Measurements from ENCODE around the gene BTF3L4. TPM values are rescaled to one million over a fixed set of nuclear protein-coding genes. Genes with fewer than 3 reads are reported as not detected.
"Not testable (repeated sequence)": the region's sequence is repeated elsewhere in the genome, so short reads cannot be mapped to it uniquely, and the experiment has no call there.

Gene BTF3L4
- total RNA-seq, 1 donor: 119 TPM

GRCh38 chr1:52037402-52037814, 18.7 kb upstream of the BTF3L4 start:
- Histone ChIP-seq H2AFZ (ENCODE audit: low read length) (no peak overlapping the region), H3K4me3 (ENCODE audit: insufficient read depth, low read length) (no peak overlapping the region), H3K4me2 (ENCODE audit: insufficient read depth, low read length) (no peak overlapping the region), H4K20me1 (ENCODE audit: insufficient read depth, low read length) (peaks cover 3% of the 10 kb centered on the region), H3K79me2 (ENCODE audit: insufficient read depth, low read length) (peaks cover 11% of the 10 kb centered on the region), H3K27me3 (ENCODE audit: insufficient read depth, low read length) (no peaks in the 10 kb centered on the region), H3K4me1 (ENCODE audit: insufficient read depth, low read length) (peaks cover 7% of the 10 kb centered on the region), H3K9me3 (ENCODE audit: low read depth, low read length) (no peaks in the 10 kb centered on the region), H3K36me3 (ENCODE audit: insufficient read depth, low read length) (peaks cover 21% of the 10 kb centered on the region), H3K27ac (ENCODE audit: low read depth, low read length) (no peak overlapping the region)
- DNase-seq (ENCODE audit: insufficient read length, low spot score, missing footprints): no peak
- no peak for TF ChIP-seq CTCF (IDR thresholded peaks at IDR 0.05; ENCODE audit: extremely low read depth, low read depth, low read length)

GRCh38 chr1:52037909-52038308, 18.2 kb upstream of the BTF3L4 start:
- Histone ChIP-seq H3K4me1 (ENCODE audit: insufficient read depth, low read length) (peaks cover 5% of the 10 kb centered on the region), H3K27ac (ENCODE audit: low read depth, low read length) (no peak overlapping the region), H3K9me3 (ENCODE audit: low read depth, low read length) (no peaks in the 10 kb centered on the region), H3K36me3 (ENCODE audit: insufficient read depth, low read length) (peaks cover 21% of the 10 kb centered on the region), H3K4me3 (ENCODE audit: insufficient read depth, low read length) (no peak overlapping the region), H4K20me1 (ENCODE audit: insufficient read depth, low read length) (no peaks in the 10 kb centered on the region), H3K27me3 (ENCODE audit: insufficient read depth, low read length) (no peaks in the 10 kb centered on the region), H2AFZ (ENCODE audit: low read length) (no peak overlapping the region), H3K4me2 (ENCODE audit: insufficient read depth, low read length) (no peak overlapping the region), H3K79me2 (ENCODE audit: insufficient read depth, low read length) (peaks cover 8% of the 10 kb centered on the region)
- no peak for DNase-seq (ENCODE audit: insufficient read length, low spot score, missing footprints)
- TF ChIP-seq CTCF (IDR thresholded peaks at IDR 0.05; ENCODE audit: extremely low read depth, low read depth, low read length): no peak

GRCh38 chr1:52041551-52042185, 14.4 kb upstream of the BTF3L4 start:
- no peaks in the 10 kb centered on the region for H3K9me3 ChIP-seq (ENCODE audit: low read depth, low read length)
- no peak overlapping the region for H3K4me2 ChIP-seq (ENCODE audit: insufficient read depth, low read length)
- peaks cover 4% of the 10 kb centered on the region for H4K20me1 ChIP-seq (ENCODE audit: insufficient read depth, low read length)
- H3K4me3 ChIP-seq (ENCODE audit: insufficient read depth, low read length): no peak overlapping the region
- no peak overlapping the region for H2AFZ ChIP-seq (ENCODE audit: low read length)
- no peaks in the 10 kb centered on the region for H3K4me1 ChIP-seq (ENCODE audit: insufficient read depth, low read length)
- H3K36me3 ChIP-seq (ENCODE audit: insufficient read depth, low read length): peaks cover 21% of the 10 kb centered on the region
- no peaks in the 10 kb centered on the region for H3K27me3 ChIP-seq (ENCODE audit: insufficient read depth, low read length)
- peaks cover 37% of the 10 kb centered on the region for H3K79me2 ChIP-seq (ENCODE audit: insufficient read depth, low read length)
- no peak for DNase-seq (ENCODE audit: insufficient read length, low spot score, missing footprints)
- H3K27ac ChIP-seq (ENCODE audit: low read depth, low read length): no peak overlapping the region
- TF ChIP-seq CTCF (IDR thresholded peaks at IDR 0.05; ENCODE audit: extremely low read depth, low read depth, low read length): no peak

GRCh38 chr1:52045236-52045635, 10.9 kb upstream of the BTF3L4 start:
- peaks cover 4% of the 10 kb centered on the region for H4K20me1 ChIP-seq (ENCODE audit: insufficient read depth, low read length)

GRCh38 chr1:52045666-52046195, 10.4 kb upstream of the BTF3L4 start:
- H3K79me2 ChIP-seq (ENCODE audit: insufficient read depth, low read length): peaks cover 68% of the 10 kb centered on the region
- not testable (repeated sequence) for DNase-seq (ENCODE audit: insufficient read length, low spot score, missing footprints); H3K4me2 ChIP-seq (ENCODE audit: insufficient read depth, low read length); H2AFZ ChIP-seq (ENCODE audit: low read length); H3K4me3 ChIP-seq (ENCODE audit: insufficient read depth, low read length); H4K20me1 ChIP-seq (ENCODE audit: insufficient read depth, low read length); H3K27me3 ChIP-seq (ENCODE audit: insufficient read depth, low read length); H3K36me3 ChIP-seq (ENCODE audit: insufficient read depth, low read length); H3K4me1 ChIP-seq (ENCODE audit: insufficient read depth, low read length); H3K27ac ChIP-seq (ENCODE audit: low read depth, low read length); H3K9me3 ChIP-seq (ENCODE audit: low read depth, low read length)

More at GRCh38 chr1:52045236-52045635, 10.9 kb upstream of the BTF3L4 start:
- Histone ChIP-seq H3K27ac (ENCODE audit: low read depth, low read length) (no peak overlapping the region), H3K9me3 (ENCODE audit: low read depth, low read length) (no peaks in the 10 kb centered on the region), H3K4me1 (ENCODE audit: insufficient read depth, low read length) (no peaks in the 10 kb centered on the region), H2AFZ (ENCODE audit: low read length) (no peak overlapping the region), H3K79me2 (ENCODE audit: insufficient read depth, low read length) (peaks cover 63% of the 10 kb centered on the region), H3K4me3 (ENCODE audit: insufficient read depth, low read length) (no peak overlapping the region), H3K4me2 (ENCODE audit: insufficient read depth, low read length) (no peak overlapping the region), H3K36me3 (ENCODE audit: insufficient read depth, low read length) (peaks cover 11% of the 10 kb centered on the region), H3K27me3 (ENCODE audit: insufficient read depth, low read length) (no peaks in the 10 kb centered on the region)
- DNase-seq (ENCODE audit: insufficient read length, low spot score, missing footprints): no peak
- no peak for TF ChIP-seq CTCF (IDR thresholded peaks at IDR 0.05; ENCODE audit: extremely low read depth, low read depth, low read length)

- peaks cover 77% of the 10 kb centered on the region for H3K79me2 ChIP-seq (ENCODE audit: insufficient read depth, low read length)
- H3K4me1 ChIP-seq (ENCODE audit: insufficient read depth, low read length); H3K36me3 ChIP-seq (ENCODE audit: insufficient read depth, low read length); H2AFZ ChIP-seq (ENCODE audit: low read length); DNase-seq (ENCODE audit: insufficient read length, low spot score, missing footprints); H3K27ac ChIP-seq (ENCODE audit: low read depth, low read length); H3K27me3 ChIP-seq (ENCODE audit: insufficient read depth, low read length); H3K9me3 ChIP-seq (ENCODE audit: low read depth, low read length); H3K4me3 ChIP-seq (ENCODE audit: insufficient read depth, low read length); H3K4me2 ChIP-seq (ENCODE audit: insufficient read depth, low read length); H4K20me1 ChIP-seq (ENCODE audit: insufficient read depth, low read length): not testable (repeated sequence)
These were observed 6.8 kb upstream of the BTF3L4 start for GRCh38 chr1:52049337-52049736.

All from osteoblast (primary cell).